SH-SY5Y (cell line): ENCODE data around the gene CYP2E1.

Experiments used
- GATA2 ChIP-seq: IDR thresholded peaks from 2 replicates; pipeline ENCODE4 v1.6.1; 2011; ENCODE audit warnings: mild to moderate bottlenecking, low read depth, low read length
- GATA3 ChIP-seq: IDR thresholded peaks from 2 replicates; pipeline ENCODE4 v1.6.1; 2011; ENCODE audit warnings: low read depth, mild to moderate bottlenecking, low read length, moderate library complexity

CYP2E1 gene

GRCh38 chr10:133526957-133527588 is at the start of gene CYP2E1:
Gene CYP2E1, plus strand, starts transcription at chr10:133527363. Its CDS starts 33 bp downstream, at chr10:133527396.
- TF ChIP-seq GATA2 (no peak), GATA3 (no peak)

DNA sequence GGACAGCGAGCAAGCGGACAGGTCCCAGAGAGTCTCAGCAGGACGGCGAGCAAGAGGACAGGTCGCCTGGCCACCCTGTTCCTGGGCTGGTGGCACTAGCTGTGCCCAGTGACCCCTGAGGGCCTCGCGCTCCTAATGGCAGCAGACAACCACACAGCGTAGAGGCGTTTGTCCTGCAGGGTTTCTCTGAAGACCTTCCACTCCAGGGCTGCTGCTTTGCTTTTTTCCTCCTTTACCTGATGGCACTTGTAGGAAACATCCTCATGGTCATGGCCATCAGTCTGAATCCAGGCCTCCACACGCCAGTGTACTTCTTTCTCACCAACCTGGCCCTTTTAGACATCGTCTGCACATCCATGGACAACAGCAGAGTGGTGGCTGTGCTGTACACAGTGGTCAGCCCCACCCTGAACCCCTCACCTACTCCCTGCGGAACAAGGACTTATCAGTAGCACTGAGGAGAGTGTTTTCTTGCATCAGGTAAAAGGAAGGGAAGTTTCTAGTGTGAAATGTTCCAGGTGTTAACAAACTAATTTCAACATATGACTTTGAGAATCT is 46.0 kb upstream of the CYP2E1 start:
- TF ChIP-seq GATA3: no peak
- no peak for TF ChIP-seq GATA2

DNA sequence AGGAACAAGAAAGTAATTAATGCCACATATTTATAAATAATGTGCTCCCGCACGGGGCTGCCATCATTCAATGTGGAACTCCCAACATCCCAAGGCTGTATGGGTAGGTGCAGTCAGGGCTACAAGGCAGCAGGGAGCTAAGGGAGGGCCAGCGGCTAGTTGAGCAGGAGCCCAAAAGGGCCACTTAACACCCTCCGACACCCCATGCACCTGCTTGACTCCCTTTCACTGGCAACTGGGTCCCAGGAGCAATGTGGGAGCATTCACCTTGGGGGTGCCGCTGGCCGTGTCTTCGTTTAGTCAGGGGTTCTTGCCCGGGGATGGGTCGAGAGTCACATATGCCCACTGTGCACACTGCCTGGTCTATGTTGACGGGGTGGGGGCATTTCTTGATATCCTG is 45.5 kb upstream of the CYP2E1 start:
- TF ChIP-seq GATA2: no peak
- TF ChIP-seq GATA3: no peak

GRCh38 chr10:133484818-133485217 is 42.3 kb upstream of the CYP2E1 start:
- TF ChIP-seq GATA3 (no peak), GATA2 (no peak)

- TF ChIP-seq GATA3: no peak
- no peak for TF ChIP-seq GATA2
Measured at GRCh38 chr10:133487085-133487484, 40.1 kb upstream of the CYP2E1 start.

DNA sequence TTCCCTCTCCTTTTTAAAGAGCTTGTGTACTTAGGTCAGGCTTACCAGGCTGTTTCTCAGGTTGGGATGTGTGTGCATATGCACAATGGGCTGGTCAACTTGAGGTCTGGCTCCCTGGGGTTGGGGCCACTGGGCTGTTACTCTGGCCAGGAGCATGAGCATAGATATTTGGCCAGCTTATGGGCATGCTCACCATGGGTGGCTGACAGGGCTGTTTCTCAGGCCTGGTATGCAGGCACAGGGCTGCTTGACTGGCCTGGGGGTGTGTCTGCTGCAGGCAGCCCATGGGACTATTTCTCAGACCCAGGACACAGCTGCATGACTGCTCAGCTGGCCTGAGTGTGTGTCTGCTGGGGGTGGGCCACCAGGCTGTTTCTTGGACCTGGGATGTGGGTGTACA is 38.8 kb upstream of the CYP2E1 start:
- no peak for TF ChIP-seq GATA3
- no peak for TF ChIP-seq GATA2

- TF ChIP-seq GATA2 (no peak), GATA3 (no peak)
Measured at GRCh38 chr10:133489816-133490588, 37.2 kb upstream of the CYP2E1 start.

GRCh38 chr10:133509700-133510099 is 17.5 kb upstream of the CYP2E1 start:
- TF ChIP-seq GATA2: no peak
- no peak for TF ChIP-seq GATA3

DNA sequence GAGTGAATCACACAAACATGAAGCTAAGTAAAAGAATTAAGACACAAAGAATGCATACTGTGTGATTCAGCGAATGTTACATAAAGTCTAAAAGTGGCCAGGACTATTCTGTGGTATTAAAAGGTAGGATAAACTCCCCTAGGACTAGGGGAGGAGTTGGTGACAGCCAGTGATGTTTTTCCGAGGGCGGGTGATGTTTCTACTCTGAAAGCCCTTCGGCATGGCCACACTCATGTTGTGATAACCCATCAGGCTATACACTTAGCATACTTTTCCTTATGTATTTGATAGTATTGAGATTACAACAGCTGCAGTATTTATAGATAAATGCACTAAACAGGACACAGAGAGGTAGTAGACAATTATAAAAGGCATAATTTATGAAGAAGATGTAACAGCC is 15.8 kb upstream of the CYP2E1 start:
- no peak for TF ChIP-seq GATA2
- TF ChIP-seq GATA3: no peak

GRCh38 chr10:133511907-133512528 is 15.1 kb upstream of the CYP2E1 start:
- TF ChIP-seq GATA2: no peak
- TF ChIP-seq GATA3: no peak

DNA sequence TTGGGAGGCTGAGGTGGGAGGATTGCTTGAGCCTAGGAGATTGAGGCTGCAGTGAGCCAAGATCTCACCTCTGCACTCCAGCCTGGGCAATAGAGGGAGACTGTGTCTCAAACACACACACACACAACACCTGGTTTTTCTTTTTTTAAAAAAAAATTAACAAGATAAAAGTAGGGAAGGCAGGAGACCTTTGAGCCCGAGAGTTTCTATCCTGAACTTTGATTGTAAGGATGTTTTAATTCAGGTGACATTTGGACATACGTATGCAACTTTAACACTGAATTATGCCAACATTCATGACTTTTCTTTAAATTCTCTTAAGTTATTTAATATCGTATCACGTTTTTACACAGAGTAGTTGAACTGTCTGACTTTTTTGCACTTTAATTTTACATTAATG is 11.7 kb upstream of the CYP2E1 start:
- TF ChIP-seq GATA3 (no peak), GATA2 (no peak)

GRCh38 chr10:133516057-133516456 is 11.1 kb upstream of the CYP2E1 start:
- TF ChIP-seq GATA3 (no peak), GATA2 (no peak)

- TF ChIP-seq GATA3 (no peak), GATA2 (no peak)
Measured at GRCh38 chr10:133520193-133520738, 6.9 kb upstream of the CYP2E1 start.

DNA sequence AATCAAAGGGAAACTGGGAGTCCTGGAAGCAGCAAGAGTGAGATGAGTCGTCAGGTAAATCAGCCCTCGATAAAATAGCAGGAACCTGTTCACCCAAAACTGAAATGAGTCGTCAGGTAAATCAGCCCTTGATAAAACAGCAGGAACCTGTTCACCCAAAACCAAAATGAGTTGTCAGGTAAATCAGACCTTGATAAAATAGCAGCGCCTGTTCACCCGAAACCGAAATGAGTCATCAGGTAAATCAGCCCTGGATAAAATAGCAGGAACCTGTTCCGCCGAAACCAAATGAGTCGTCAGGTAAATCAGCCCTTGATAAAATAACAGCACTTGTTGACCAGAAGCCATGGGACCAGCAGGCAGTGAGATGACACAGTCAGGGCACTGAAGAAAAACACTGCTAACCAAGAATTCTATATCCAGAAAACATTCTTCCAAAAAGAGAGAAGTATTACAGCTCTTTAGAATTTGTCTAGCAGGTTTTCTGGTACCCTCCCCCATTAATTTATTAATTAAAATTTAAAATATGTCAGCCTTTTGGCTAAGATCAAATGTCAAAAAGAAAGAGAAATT is 3.4 kb upstream of the CYP2E1 start:
- no peak for TF ChIP-seq GATA2
- TF ChIP-seq GATA3: no peak

DNA sequence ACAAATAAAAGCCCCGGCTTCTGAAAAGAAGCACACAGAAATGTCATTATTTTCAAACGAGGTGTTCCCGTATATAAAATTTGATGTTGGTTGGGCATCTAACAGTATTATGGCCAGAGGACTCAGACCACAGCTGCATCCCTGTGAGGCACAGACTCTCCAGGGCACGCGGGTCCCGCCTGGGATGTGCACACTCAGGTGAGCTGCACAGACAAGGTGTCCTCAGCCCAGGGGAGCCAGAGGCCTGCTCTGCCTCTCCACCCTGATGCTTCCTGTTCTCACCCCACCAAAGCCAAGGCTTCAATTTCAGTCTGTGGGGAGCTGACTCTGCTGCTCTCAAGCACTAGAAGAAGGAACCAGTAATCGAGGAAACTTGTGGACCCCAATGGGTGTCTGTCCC is 1.7 kb upstream of the CYP2E1 start:
- no peak for TF ChIP-seq GATA2
- no peak for TF ChIP-seq GATA3
